Measurements from ENCODE around the gene AKAP6. TPM values are rescaled to one million over a fixed set of nuclear protein-coding genes. Genes with fewer than 3 reads are reported as not detected.

The AKAP6 gene
- total RNA-seq, 2 experiments from 2014 or later = 0.13 to 0.72 TPM

DNA sequence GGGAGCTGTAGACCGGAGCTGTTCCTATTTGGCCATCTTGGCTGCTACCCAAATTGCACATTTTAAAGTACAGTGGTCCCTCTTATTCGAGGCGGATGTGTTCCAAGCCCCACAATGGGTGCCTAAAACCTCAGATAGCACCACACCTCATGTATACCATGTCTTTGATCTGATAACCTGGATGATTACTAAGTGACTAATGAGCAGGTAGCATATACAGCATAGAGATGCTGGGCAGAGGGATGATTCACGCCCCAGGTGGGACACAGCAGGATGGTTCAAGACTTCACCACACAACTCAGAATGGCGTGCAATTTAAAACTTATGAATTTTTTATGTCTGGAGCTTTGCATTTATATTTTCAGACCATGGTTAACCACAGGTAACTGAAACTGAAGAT is 255.0 kb downstream of the AKAP6 start:
- no peaks in the 10 kb centered on the region for H3K9me3 ChIP-seq (ENCODE audit: low read length)
- TF ChIP-seq, protein P1, sequence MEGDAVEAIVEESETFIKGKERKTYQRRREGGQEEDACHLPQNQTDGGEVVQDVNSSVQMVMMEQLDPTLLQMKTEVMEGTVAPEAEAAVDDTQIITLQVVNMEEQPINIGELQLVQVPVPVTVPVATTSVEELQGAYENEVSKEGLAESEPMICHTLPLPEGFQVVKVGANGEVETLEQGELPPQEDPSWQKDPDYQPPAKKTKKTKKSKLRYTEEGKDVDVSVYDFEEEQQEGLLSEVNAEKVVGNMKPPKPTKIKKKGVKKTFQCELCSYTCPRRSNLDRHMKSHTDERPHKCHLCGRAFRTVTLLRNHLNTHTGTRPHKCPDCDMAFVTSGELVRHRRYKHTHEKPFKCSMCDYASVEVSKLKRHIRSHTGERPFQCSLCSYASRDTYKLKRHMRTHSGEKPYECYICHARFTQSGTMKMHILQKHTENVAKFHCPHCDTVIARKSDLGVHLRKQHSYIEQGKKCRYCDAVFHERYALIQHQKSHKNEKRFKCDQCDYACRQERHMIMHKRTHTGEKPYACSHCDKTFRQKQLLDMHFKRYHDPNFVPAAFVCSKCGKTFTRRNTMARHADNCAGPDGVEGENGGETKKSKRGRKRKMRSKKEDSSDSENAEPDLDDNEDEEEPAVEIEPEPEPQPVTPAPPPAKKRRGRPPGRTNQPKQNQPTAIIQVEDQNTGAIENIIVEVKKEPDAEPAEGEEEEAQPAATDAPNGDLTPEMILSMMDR (conservative IDR thresholded peaks at IDR 0.05; ENCODE audit: low read length) = no peak
- TF ChIP-seq EZH2phosphoT487 (IDR thresholded peaks at IDR 0.05; ENCODE audit: borderline replicate concordance, low read depth, low read length) = no peak
- no peaks in the 10 kb centered on the region for H3K4me1 ChIP-seq (ENCODE audit: insufficient read depth, low read length, poor library complexity, severe bottlenecking)
- intact Hi-C loops (cut with micrococcal nuclease; ENCODE audit: unreplicated experiment) = no loop called here
- ChIA-PET POLR2A (no interaction called here), CTCF (ENCODE audit: unreplicated experiment) (no interaction called here)
- H3K4me2 ChIP-seq (ENCODE audit: low read length) = no peak overlapping the region
- no TSS peak for BruUV-seq (replicated peaks)
- H3K4me3 ChIP-seq (ENCODE audit: low read depth, low read length, poor library complexity, severe bottlenecking) = no peak overlapping the region
- no peaks in the 10 kb centered on the region for H3K36me3 ChIP-seq (ENCODE audit: insufficient read depth, low read length)
- no peak for DNase-seq (ENCODE audit: low spot score)
- H2AFZ ChIP-seq (ENCODE audit: low read length) = no peak overlapping the region
- no peaks in the 10 kb centered on the region for H3K9me2 ChIP-seq (ENCODE audit: insufficient read depth, low read length)
- H3K79me2 ChIP-seq (ENCODE audit: insufficient read depth, low read depth, low read length) = no peaks in the 10 kb centered on the region
- H4K20me1 ChIP-seq (ENCODE audit: insufficient read depth, low read length) = no peaks in the 10 kb centered on the region
- H3K27ac ChIP-seq (ENCODE audit: low read depth, low read length, poor library complexity, severe bottlenecking) = no peak overlapping the region

DNA sequence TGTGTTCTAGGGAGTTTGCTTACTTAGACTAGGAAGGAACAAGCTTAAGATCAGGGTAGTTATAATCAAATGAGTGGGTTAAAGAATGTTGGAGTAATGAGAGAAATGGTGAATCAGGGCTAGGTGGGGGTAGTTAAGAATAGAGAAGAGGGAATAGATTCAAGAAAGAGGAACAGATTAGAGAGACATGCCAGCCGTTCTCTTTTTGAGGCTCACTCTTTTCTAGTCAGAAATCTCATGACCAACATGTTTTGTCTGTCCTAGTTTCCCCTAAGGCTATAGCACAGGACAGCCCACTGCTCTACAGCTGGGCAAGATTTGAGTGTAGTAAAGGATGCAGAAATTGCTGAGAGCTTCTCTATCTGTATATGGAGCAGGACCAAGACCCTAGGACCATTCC is 258.4 kb downstream of the AKAP6 start:
- Histone ChIP-seq H3K4me3 (ENCODE audit: low read depth, low read length, poor library complexity, severe bottlenecking) (no peak overlapping the region), H3K9me3 (ENCODE audit: low read length) (no peaks in the 10 kb centered on the region), H3K9me2 (ENCODE audit: insufficient read depth, low read length) (no peaks in the 10 kb centered on the region), H3K36me3 (ENCODE audit: insufficient read depth, low read length) (no peaks in the 10 kb centered on the region), H3K27ac (ENCODE audit: low read depth, low read length, poor library complexity, severe bottlenecking) (no peak overlapping the region), H3K4me1 (ENCODE audit: insufficient read depth, low read length, poor library complexity, severe bottlenecking) (no peaks in the 10 kb centered on the region), H4K20me1 (ENCODE audit: insufficient read depth, low read length) (no peaks in the 10 kb centered on the region), H2AFZ (ENCODE audit: low read length) (no peak overlapping the region), H3K79me2 (ENCODE audit: insufficient read depth, low read depth, low read length) (no peaks in the 10 kb centered on the region), H3K4me2 (ENCODE audit: low read length) (no peak overlapping the region)
- no peak for TF ChIP-seq EZH2phosphoT487 (IDR thresholded peaks at IDR 0.05; ENCODE audit: borderline replicate concordance, low read depth, low read length)
- TF ChIP-seq, protein P1 (conservative IDR thresholded peaks at IDR 0.05; ENCODE audit: low read length) = no peak
- intact Hi-C loops (cut with micrococcal nuclease; ENCODE audit: unreplicated experiment) = no loop called here
- CTCF ChIA-PET (ENCODE audit: unreplicated experiment) = no interaction called here
- POLR2A ChIA-PET = no interaction called here
- BruUV-seq (replicated peaks) = no TSS peak
- no peak for DNase-seq (ENCODE audit: low spot score)

DNA sequence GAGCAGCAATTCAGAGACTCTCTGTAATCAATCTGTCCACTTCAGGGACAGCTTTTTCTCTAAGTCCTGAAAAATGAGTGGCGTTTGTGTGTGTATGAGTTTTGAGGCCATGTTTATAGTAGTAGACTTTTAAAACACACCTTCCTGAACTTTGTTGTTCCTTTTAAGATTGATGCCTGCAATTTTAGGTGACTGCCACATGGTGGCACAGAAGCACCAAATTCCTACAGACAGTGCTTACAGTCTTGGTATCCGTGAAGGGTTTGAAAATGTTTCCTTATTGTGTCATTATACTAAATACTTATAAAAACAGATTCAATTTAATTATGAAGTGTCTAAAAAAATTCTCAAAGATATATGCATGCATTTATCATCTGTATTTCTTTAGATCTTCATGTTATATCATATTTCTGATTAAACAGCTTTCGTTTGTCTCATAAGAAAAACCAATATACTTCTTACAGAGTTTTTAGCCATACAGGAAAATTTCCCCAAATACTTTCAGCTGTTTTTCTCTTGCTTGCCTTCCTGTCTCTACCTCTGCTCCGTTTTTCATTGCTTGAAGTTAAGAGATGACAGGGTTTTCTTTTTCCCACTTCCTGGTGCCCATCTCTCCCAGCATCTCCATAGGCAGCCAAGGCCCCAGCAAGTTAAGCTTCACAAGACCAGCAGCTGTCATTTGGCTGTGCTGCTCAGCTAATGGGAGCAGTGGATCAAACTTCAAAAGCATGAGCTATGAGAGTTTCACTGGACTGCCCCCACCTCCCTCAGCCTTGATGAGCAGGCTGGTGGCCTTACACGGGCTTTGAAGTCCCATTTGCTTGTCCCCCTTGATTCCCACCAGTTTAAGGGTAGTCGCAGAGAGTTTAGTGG is 259.6 kb downstream of the AKAP6 start:
- Histone ChIP-seq H2AFZ (ENCODE audit: low read length) (no peak overlapping the region), H3K4me3 (ENCODE audit: low read depth, low read length, poor library complexity, severe bottlenecking) (no peak overlapping the region), H3K27ac (ENCODE audit: low read depth, low read length, poor library complexity, severe bottlenecking) (no peak overlapping the region), H3K4me1 (ENCODE audit: insufficient read depth, low read length, poor library complexity, severe bottlenecking) (no peaks in the 10 kb centered on the region), H3K9me2 (ENCODE audit: insufficient read depth, low read length) (no peaks in the 10 kb centered on the region), H4K20me1 (ENCODE audit: insufficient read depth, low read length) (no peaks in the 10 kb centered on the region), H3K36me3 (ENCODE audit: insufficient read depth, low read length) (no peaks in the 10 kb centered on the region), H3K9me3 (ENCODE audit: low read length) (no peaks in the 10 kb centered on the region), H3K79me2 (ENCODE audit: insufficient read depth, low read depth, low read length) (no peaks in the 10 kb centered on the region), H3K4me2 (ENCODE audit: low read length) (no peak overlapping the region)
- CTCF ChIA-PET (ENCODE audit: unreplicated experiment) = no interaction called here
- POLR2A ChIA-PET = interaction anchor here (0.5 to 0.6 kb wide), 2 partner anchors 44 to 243 kb away, joined by 4 read pairs; no protein-coding TSS in a partner anchor
- TF ChIP-seq EZH2phosphoT487 (IDR thresholded peaks at IDR 0.05; ENCODE audit: borderline replicate concordance, low read depth, low read length) = no peak
- TF ChIP-seq, protein P1 (conservative IDR thresholded peaks at IDR 0.05; ENCODE audit: low read length) = peak; percentile 87
- intact Hi-C loops (cut with micrococcal nuclease; ENCODE audit: unreplicated experiment) = no loop called here
- no TSS peak for BruUV-seq (replicated peaks)
- peak; percentile 29 for DNase-seq (ENCODE audit: low spot score)

Measured in OCI-LY7 (cell line).